H1 (cell line): Measurements from ENCODE around the gene C19orf85. TPM values are rescaled to one million over a fixed set of nuclear protein-coding genes. Genes with fewer than 3 reads are reported as not detected.

Source experiments
- POLR2A ChIP-seq, 2 experiments: IDR thresholded peaks; 1 replicate in 1 of 2; 2 replicates in 1 of 2; pipeline ENCODE4 v1.6.1; 2011; ENCODE audit warnings: low read depth in 2 of 2, low read length in 2 of 2, mild to moderate bottlenecking in 2 of 2; ENCODE audit errors: control extremely low read depth in 1 of 2
- polyA plus RNA-seq, 7 experiments: library from polyadenylated mRNA; depleted of rRNA in 3 of 7; stranded (reverse) in 5 of 7; unstranded in 2 of 7; fragments of >200 nt in 5 of 7; fragments of 200-250 nt in 2 of 7; gene quantifications; 1 replicate in 5 of 7; 2 replicates in 1 of 7; 4 replicates in 1 of 7; pipeline versions ENCODE4 v1.2.1 to v1.2.3, GENCODE V29; 2011 to 2013; ENCODE audit warnings: missing spikeins in 2 of 7, mixed read lengths in 2 of 7
- total RNA-seq: library from RNA; stranded (reverse); fragmentation: NEBNext Ultra II Directional; extraction: Animal tissue kit (Norgen Biotek cat#: 25700); gene quantifications from 2 replicates; pipeline ENCODE4 v1.2.1, GENCODE V29; 2021
- TF ChIP-seq, protein P1 (sequence below), 3 experiments: IDR thresholded peaks; 1 replicate in 2 of 3; 2 replicates in 1 of 3; pipeline versions ENCODE4 v1.5.1 to v1.6.1; 2011; ENCODE audit warnings: low read length in 3 of 3, mild to moderate bottlenecking in 3 of 3, inconsistent platforms in 2 of 3, low read depth in 1 of 3, moderate library complexity in 1 of 3; ENCODE audit not compliant: insufficient read depth in 1 of 3; ENCODE audit errors: control extremely low read depth in 1 of 3

C19orf85 gene
- total and polyA plus RNA-seq, 2 of the 8 experiments (the other 6 are each of a cell fraction or from before 2014, with no cell fraction given): 2.2 to 3.2 TPM

DNA sequence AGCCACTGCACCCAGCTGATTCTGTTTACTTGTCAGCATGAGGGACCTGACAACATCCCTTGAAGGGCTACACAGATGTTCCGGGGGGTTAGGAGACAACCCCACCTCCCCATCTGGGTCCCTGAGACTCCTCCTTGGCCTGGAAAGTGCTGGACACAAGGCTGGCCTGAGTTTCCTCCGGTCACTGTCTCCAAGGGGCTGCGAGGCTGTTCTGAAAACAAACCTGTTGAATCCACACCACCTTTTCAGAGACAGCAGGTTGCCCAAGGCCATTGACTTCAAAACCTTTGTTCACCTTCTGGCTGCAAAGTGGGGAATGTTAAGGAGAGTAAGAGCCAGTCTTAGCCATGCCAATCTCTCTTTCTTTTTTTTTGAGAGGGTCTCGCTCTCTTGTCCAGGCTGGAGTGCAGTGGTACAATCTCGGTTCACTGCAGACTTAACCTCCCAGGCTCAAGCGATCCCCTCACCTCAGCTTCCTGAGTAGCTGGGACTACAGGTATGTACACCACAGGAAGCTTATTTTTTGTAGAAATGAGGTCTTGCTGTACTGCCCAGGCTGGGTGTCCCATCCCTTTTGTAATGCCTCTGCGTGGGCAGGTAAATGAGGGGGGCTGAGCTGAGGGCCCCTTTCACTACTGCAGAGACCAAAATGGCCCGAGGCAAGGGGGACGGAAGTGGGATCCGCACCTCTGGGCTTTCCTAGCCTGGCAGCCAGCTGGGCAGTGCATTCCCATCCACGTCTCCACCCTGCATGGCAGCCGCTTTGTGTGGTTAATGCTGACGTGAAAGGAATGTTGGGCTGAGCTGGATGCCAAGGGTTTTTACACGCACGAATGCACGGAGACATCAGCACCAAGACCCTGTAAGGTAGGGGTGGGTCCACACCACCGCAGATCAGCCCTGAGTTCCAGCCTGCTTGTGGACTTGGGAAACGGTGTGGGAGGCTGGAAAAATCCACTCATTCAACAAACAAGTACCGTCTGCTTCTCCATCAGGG is 10.0 kb upstream of the C19orf85 start (continued):
- TF ChIP-seq, protein P1, sequence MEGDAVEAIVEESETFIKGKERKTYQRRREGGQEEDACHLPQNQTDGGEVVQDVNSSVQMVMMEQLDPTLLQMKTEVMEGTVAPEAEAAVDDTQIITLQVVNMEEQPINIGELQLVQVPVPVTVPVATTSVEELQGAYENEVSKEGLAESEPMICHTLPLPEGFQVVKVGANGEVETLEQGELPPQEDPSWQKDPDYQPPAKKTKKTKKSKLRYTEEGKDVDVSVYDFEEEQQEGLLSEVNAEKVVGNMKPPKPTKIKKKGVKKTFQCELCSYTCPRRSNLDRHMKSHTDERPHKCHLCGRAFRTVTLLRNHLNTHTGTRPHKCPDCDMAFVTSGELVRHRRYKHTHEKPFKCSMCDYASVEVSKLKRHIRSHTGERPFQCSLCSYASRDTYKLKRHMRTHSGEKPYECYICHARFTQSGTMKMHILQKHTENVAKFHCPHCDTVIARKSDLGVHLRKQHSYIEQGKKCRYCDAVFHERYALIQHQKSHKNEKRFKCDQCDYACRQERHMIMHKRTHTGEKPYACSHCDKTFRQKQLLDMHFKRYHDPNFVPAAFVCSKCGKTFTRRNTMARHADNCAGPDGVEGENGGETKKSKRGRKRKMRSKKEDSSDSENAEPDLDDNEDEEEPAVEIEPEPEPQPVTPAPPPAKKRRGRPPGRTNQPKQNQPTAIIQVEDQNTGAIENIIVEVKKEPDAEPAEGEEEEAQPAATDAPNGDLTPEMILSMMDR (IDR thresholded peaks at IDR 0.05; ENCODE audit: control extremely low read depth in 1 of 3, insufficient read depth in 1 of 3, low read depth in 1 of 3, low read length in 3 of 3): no peak
- no peak for TF ChIP-seq POLR2A (IDR thresholded peaks at IDR 0.05; ENCODE audit: control extremely low read depth in 1 of 2, low read depth in 2 of 2, low read length in 2 of 2)
- TF ChIP-seq, all 59 proteins: peak for 0
